ENCODE data around the gene IMP3. TPM values are rescaled to one million over a fixed set of nuclear protein-coding genes. Genes with fewer than 3 reads are reported as not detected.
A peak's percentile ranks its signal among the peaks of the same experiment; 100 is the strongest.

IMP3 gene
- total RNA-seq, 4 donors from 2014 or later, result 129 to 173 (median 140) TPM

- Histone ChIP-seq H3K36me3 (peaks cover 0 to 27% (median 5%) of the 10 kb centered on the region in 3 donors), H3K27me3 (no peaks in the 10 kb centered on the region), H3K4me3 (no peak overlapping the region), H3K9me3 (no peaks in the 10 kb centered on the region), H3K27ac (no peak overlapping the region), H3K4me1 (peaks cover 16 to 60% (median 30%) of the 10 kb centered on the region in 3 donors)
- DNase-seq, result no peak
- WGBS, 2 donors, result 67 to 83% methylated on average over 2 of the region's 2 CpGs
- TF ChIP-seq POLR2A (IDR thresholded peaks at IDR 0.05), result no peak
- no peak for TF ChIP-seq CTCF (IDR thresholded peaks at IDR 0.05)
- intact Hi-C loops (cut with DNase I), result no loop called here
Measured at GRCh38 chr15:75622505-75622904, 17.5 kb downstream of the IMP3 start.

GRCh38 chr15:75620841-75621391 lies 19.1 kb downstream of the IMP3 start:
- peak in 4 of 6 experiments; percentile 18 to 45 (median 28) for TF ChIP-seq CTCF (IDR thresholded peaks at IDR 0.05)
- no peak for TF ChIP-seq POLR2A (IDR thresholded peaks at IDR 0.05)
- H3K4me3 ChIP-seq, result peak overlapping the region in 3 of 4 donors; percentile 9 to 42 (median 18)
- peak; percentile 18 for DNase-seq
- peaks cover 0 to 43% (median 16%) of the 10 kb centered on the region in 3 donors for H3K36me3 ChIP-seq
- H3K4me1 ChIP-seq, result peaks cover 16 to 44% (median 20%) of the 10 kb centered on the region in 3 donors
- intact Hi-C loops (cut with DNase I), result no loop called here
- H3K9me3 ChIP-seq, result no peaks in the 10 kb centered on the region
- H3K27ac ChIP-seq, result peak overlapping the region; percentile 56 to 83 (median 78)
- H3K27me3 ChIP-seq, result no peaks in the 10 kb centered on the region
- WGBS, 2 donors, result 6 to 24% methylated on average over 7 of the region's 7 CpGs

GRCh38 chr15:75620058-75620820 lies 19.8 kb downstream of the IMP3 start:
- H3K27me3 ChIP-seq, result no peaks in the 10 kb centered on the region
- H3K27ac ChIP-seq, result peak overlapping the region; percentile 56 to 83 (median 78)
- no peaks in the 10 kb centered on the region for H3K9me3 ChIP-seq
- WGBS, 2 donors, result 11 to 22% methylated on average over 3 to 4 of the region's 4 CpGs
- TF ChIP-seq POLR2A (IDR thresholded peaks at IDR 0.05) (no peak), CTCF (IDR thresholded peaks at IDR 0.05) (no peak)
- no peak for DNase-seq
- intact Hi-C loops (cut with DNase I), result no loop called here
- H3K36me3 ChIP-seq, result peaks cover 0 to 50% (median 20%) of the 10 kb centered on the region in 3 donors
- peaks cover 16 to 38% (median 20%) of the 10 kb centered on the region in 3 donors for H3K4me1 ChIP-seq
- H3K4me3 ChIP-seq, result peak overlapping the region in 3 of 4 donors; percentile 9 to 42 (median 18)

- Histone ChIP-seq H3K36me3 (peaks cover 0 to 85% (median 25%) of the 10 kb centered on the region in 3 donors), H3K4me3 (no peak overlapping the region), H3K4me1 (peaks cover 16 to 26% (median 20%) of the 10 kb centered on the region in 3 donors), H3K9me3 (no peaks in the 10 kb centered on the region), H3K27ac (no peak overlapping the region), H3K27me3 (no peaks in the 10 kb centered on the region)
- DNase-seq, result no peak
- TF ChIP-seq POLR2A (IDR thresholded peaks at IDR 0.05) (no peak), CTCF (IDR thresholded peaks at IDR 0.05) (no peak)
- intact Hi-C loops (cut with DNase I), result no loop called here
Measured at GRCh38 chr15:75616766-75617165, 23.3 kb downstream of the IMP3 start.

All from esophagus squamous epithelium (tissue), 5 donors.